ENCODE measurements around the gene SSBP2. TPM values are rescaled to one million over a fixed set of nuclear protein-coding genes. Genes with fewer than 3 reads are reported as not detected.
"Not testable (repeated sequence)": the region's sequence is repeated elsewhere in the genome, so short reads cannot be mapped to it uniquely, and the experiment has no call there.

SSBP2 gene
- total RNA-seq, 4 donors from 2014 or later: 54.1 to 136 (median 69.8) TPM

GRCh38 chr5:81718300-81718699 lies 32.6 kb downstream of the SSBP2 start:
- 68% methylated on average over 6 of the region's 6 CpGs for WGBS

GRCh38 chr5:81717860-81718259 lies 33.0 kb downstream of the SSBP2 start:
- TF ChIP-seq POLR2A (IDR thresholded peaks at IDR 0.05) (no peak), EP300 (IDR thresholded peaks at IDR 0.05) (no peak), POLR2AphosphoS5 (IDR thresholded peaks at IDR 0.05) (no peak), CTCF (IDR thresholded peaks at IDR 0.05) (no peak)
- Histone ChIP-seq H3K36me3 (no peaks in the 10 kb centered on the region), H3K9me3 (no peaks in the 10 kb centered on the region), H3K4me3 (no peak overlapping the region), H3K4me1 (peaks cover 12% of the 10 kb centered on the region), H3K27me3 (no peaks in the 10 kb centered on the region), H3K27ac (no peak overlapping the region)
- 90% methylated on average over 4 of the region's 4 CpGs for WGBS
- no peak for DNase-seq (ENCODE audit: low spot score in 2 of 2)

More at GRCh38 chr5:81718300-81718699, 32.6 kb downstream of the SSBP2 start:
- H3K27me3 ChIP-seq: no peaks in the 10 kb centered on the region
- TF ChIP-seq CTCF (IDR thresholded peaks at IDR 0.05) (no peak), EP300 (IDR thresholded peaks at IDR 0.05) (no peak), POLR2A (IDR thresholded peaks at IDR 0.05) (no peak), POLR2AphosphoS5 (IDR thresholded peaks at IDR 0.05) (no peak)
- peaks cover 12% of the 10 kb centered on the region for H3K4me1 ChIP-seq
- DNase-seq (ENCODE audit: low spot score in 2 of 2): no peak
- no peak overlapping the region for H3K27ac ChIP-seq
- H3K9me3 ChIP-seq: no peaks in the 10 kb centered on the region
- no peak overlapping the region for H3K4me3 ChIP-seq
- H3K36me3 ChIP-seq: no peaks in the 10 kb centered on the region

GRCh38 chr5:81717226-81717625 lies 33.7 kb downstream of the SSBP2 start:
- DNase-seq (ENCODE audit: low spot score in 2 of 2): no peak
- 100% methylated on average over 1 of the region's 1 CpG for WGBS
- H3K9me3 ChIP-seq: no peaks in the 10 kb centered on the region
- TF ChIP-seq POLR2AphosphoS5 (IDR thresholded peaks at IDR 0.05) (no peak), POLR2A (IDR thresholded peaks at IDR 0.05) (no peak), EP300 (IDR thresholded peaks at IDR 0.05) (no peak), CTCF (IDR thresholded peaks at IDR 0.05) (no peak)
- no peak overlapping the region for H3K27ac ChIP-seq
- H3K27me3 ChIP-seq: no peaks in the 10 kb centered on the region
- H3K4me3 ChIP-seq: no peak overlapping the region
- H3K4me1 ChIP-seq: peaks cover 12% of the 10 kb centered on the region
- no peaks in the 10 kb centered on the region for H3K36me3 ChIP-seq

- H3K4me1 ChIP-seq; H3K36me3 ChIP-seq; H3K4me3 ChIP-seq; H3K27ac ChIP-seq; H3K27me3 ChIP-seq; H3K9me3 ChIP-seq; DNase-seq (ENCODE audit: low spot score in 2 of 2): not testable (repeated sequence)
- 100% methylated on average over 2 of the region's 2 CpGs for WGBS
These were observed 36.8 kb downstream of the SSBP2 start for GRCh38 chr5:81714076-81714475.

GRCh38 chr5:81708889-81709288 lies 42.0 kb downstream of the SSBP2 start:
- Histone ChIP-seq H3K27me3 (no peaks in the 10 kb centered on the region), H3K9me3 (no peaks in the 10 kb centered on the region), H3K27ac (no peak overlapping the region), H3K4me1 (no peaks in the 10 kb centered on the region), H3K36me3 (no peaks in the 10 kb centered on the region), H3K4me3 (no peak overlapping the region)
- TF ChIP-seq POLR2A (IDR thresholded peaks at IDR 0.05): no peak
- TF ChIP-seq CTCF (IDR thresholded peaks at IDR 0.05): no peak
- TF ChIP-seq POLR2AphosphoS5 (IDR thresholded peaks at IDR 0.05): no peak
- TF ChIP-seq EP300 (IDR thresholded peaks at IDR 0.05): no peak
- DNase-seq (ENCODE audit: low spot score in 2 of 2): no peak
- WGBS: 83% methylated on average over 1 of the region's 1 CpG

- Histone ChIP-seq H3K36me3 (peaks cover 4% of the 10 kb centered on the region), H3K27me3 (no peaks in the 10 kb centered on the region), H3K4me1 (no peaks in the 10 kb centered on the region), H3K9me3 (peaks cover 7% of the 10 kb centered on the region), H3K4me3 (no peak overlapping the region), H3K27ac (no peak overlapping the region)
- DNase-seq (ENCODE audit: low spot score in 2 of 2): no peak
- WGBS: 80% methylated on average over 2 of the region's 2 CpGs
- TF ChIP-seq CTCF (IDR thresholded peaks at IDR 0.05) (no peak), POLR2AphosphoS5 (IDR thresholded peaks at IDR 0.05) (no peak), EP300 (IDR thresholded peaks at IDR 0.05) (no peak), POLR2A (IDR thresholded peaks at IDR 0.05) (no peak)
These were observed 47.1 kb downstream of the SSBP2 start for GRCh38 chr5:81703840-81704239.

Measured in suprapubic skin (tissue), 4 donors.